NCI-H2196 treated with DMSO at 0.1 percent for 48 hours (cell line): ENCODE results near the gene ASTN2.

ENCODE experiments used
- DNase-seq: peaks from one replicate; lab custom pipeline; 2025; ENCODE audit not compliant: unreplicated experiment; lab: John Stamatoyannopoulos, UW

ASTN2 gene

GRCh38 chr9:116377179-116377798, 1037.6 kb downstream of the ASTN2 start:
- DNase-seq, result no peak
